Ovary (tissue), 3 donors: ENCODE results near the gene SH2D7.

Experiments used
- EP300 ChIP-seq: sonication (generic); formaldehyde crosslinking; IDR thresholded peaks from one replicate; pipeline ENCODE4 v1.6.1; 2017; ENCODE audit warnings: antibody characterized with exemption
- POLR2A ChIP-seq: fragments of 450-650 bp; IDR thresholded peaks from one replicate; pipeline ENCODE4 v1.6.1; 2017; ENCODE audit warnings: antibody characterized with exemption, mild to moderate bottlenecking, moderate library complexity
- TF ChIP-seq, protein P1 (sequence below), 3 donors: fragments of 450-650 bp in 2 of 3; fragments of 200-600 bp in 1 of 3; IDR thresholded peaks; one replicate each; pipeline versions ENCODE4 v1.5.1 to v1.8.0; 2016 to 2022; ENCODE audit warnings: antibody characterized with exemption in 3 of 3, mild to moderate bottlenecking in 1 of 3
- donor health status: DM: no; HTN: no; CAD: no.

DNA sequence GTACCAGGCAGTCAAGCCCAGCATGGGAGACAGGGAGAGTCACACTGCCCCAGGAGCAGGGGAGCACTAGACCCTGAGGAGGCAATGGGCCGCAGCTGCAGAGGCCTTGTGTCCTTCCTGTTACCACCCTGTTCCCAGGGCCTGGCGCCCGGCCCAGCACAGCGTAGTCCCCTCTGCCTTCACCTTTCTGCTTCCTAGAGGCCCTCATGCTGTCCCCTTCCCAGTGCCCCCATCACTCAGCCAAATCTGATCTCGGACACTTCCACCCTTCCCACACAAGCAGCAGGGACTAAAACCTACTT, 8.0 kb upstream of the SH2D7 start:
- TF ChIP-seq EP300: no peak
- no peak for TF ChIP-seq POLR2A
- TF ChIP-seq, protein P1, sequence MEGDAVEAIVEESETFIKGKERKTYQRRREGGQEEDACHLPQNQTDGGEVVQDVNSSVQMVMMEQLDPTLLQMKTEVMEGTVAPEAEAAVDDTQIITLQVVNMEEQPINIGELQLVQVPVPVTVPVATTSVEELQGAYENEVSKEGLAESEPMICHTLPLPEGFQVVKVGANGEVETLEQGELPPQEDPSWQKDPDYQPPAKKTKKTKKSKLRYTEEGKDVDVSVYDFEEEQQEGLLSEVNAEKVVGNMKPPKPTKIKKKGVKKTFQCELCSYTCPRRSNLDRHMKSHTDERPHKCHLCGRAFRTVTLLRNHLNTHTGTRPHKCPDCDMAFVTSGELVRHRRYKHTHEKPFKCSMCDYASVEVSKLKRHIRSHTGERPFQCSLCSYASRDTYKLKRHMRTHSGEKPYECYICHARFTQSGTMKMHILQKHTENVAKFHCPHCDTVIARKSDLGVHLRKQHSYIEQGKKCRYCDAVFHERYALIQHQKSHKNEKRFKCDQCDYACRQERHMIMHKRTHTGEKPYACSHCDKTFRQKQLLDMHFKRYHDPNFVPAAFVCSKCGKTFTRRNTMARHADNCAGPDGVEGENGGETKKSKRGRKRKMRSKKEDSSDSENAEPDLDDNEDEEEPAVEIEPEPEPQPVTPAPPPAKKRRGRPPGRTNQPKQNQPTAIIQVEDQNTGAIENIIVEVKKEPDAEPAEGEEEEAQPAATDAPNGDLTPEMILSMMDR (IDR thresholded peaks at IDR 0.05): no peak
